ENCODE measurements around the gene VPS26B. TPM values are rescaled to one million over a fixed set of nuclear protein-coding genes. Genes with fewer than 3 reads are reported as not detected.
A peak's percentile ranks its signal among the peaks of the same experiment; 100 is the strongest.

The VPS26B gene
- total RNA-seq, 1 donor from 2014 or later, result 26.9 TPM

DNA sequence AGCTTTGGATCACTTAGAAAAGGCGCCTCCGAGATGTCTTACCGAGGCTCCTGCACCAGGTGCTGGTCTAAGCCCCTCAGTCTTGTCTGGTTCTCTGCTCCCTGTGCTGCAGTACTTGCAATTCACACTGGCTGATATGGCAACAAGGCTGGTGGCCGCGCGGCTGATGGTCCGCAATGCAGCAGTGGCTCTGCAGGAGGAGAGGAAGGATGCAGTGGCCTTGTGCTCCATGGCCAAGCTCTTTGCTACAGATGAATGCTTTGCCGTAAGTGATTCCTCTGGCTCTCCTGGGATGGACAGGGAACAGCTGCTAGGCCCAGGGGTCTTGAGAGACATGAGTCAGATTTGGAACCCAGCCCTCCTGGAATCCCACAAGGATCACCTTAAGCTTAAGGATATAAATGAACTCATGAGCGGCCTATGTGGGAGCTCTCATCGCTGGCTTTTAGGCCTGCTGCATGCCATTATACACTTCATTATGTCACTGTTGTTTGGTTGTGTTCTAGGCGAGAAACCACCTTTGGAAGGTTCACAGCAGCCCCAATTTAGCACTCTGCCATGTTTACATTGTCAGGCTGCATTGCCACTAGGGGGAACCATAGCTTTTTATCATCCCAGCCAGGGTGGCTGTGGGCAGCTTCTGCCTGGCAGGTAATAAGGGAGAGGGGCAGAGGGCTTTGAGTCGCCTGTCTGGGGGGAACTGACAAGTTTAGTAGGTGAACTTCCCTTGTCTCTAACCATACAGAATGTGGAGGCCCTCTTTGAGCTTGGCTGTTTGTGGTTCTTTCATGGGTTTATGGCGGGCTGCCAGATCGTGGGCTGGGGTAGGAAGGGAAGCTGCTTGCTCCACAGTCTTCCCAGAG is 37.4 kb downstream of the VPS26B start:
- peak; percentile 59 for TF ChIP-seq CTCF (IDR thresholded peaks at IDR 0.05; ENCODE audit: insufficient read depth, low read length, poor library complexity, severe bottlenecking)
- Histone ChIP-seq H3K4me3 (ENCODE audit: low read depth, low read length) (no peak overlapping the region), H3K27me3 (ENCODE audit: control insufficient read depth, insufficient read depth, low read length) (no peaks in the 10 kb centered on the region), H3K36me3 (ENCODE audit: control insufficient read depth, insufficient read depth, low read length) (no peaks in the 10 kb centered on the region)
- no peak for DNase-seq (ENCODE audit: low read depth)

- no peaks in the 10 kb centered on the region for H3K36me3 ChIP-seq (ENCODE audit: control insufficient read depth, insufficient read depth, low read length)
- no peak overlapping the region for H3K4me3 ChIP-seq (ENCODE audit: low read depth, low read length)
- H3K27me3 ChIP-seq (ENCODE audit: control insufficient read depth, insufficient read depth, low read length), result peaks cover 2% of the 10 kb centered on the region
- DNase-seq (ENCODE audit: low read depth), result no peak
- no peak for TF ChIP-seq CTCF (IDR thresholded peaks at IDR 0.05; ENCODE audit: insufficient read depth, low read length, poor library complexity, severe bottlenecking)
These were observed 40.7 kb downstream of the VPS26B start for GRCh38 chr11:134264966-134265764.

DNA sequence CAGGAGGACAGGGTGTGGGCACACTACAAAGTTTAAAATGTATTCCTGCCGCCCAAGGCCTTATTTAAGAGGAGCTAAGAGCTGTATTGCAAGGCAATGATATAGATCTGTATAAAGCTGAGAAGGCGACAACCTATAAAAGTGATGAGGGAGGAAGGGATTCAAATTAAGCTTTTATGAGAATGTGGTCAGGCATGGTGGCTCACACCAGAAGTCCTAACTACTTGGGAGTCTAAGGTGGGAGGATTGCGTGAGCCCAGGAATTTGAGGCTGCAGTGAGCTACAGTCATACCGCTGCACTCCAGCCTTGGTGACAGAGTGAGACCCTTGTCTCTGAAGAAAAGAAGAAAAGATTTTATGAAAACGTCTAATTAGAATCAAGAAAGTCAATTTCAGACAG is 42.0 kb downstream of the VPS26B start:
- DNase-seq (ENCODE audit: low read depth), result no peak
- peaks cover 5% of the 10 kb centered on the region for H3K27me3 ChIP-seq (ENCODE audit: control insufficient read depth, insufficient read depth, low read length)
- H3K4me3 ChIP-seq (ENCODE audit: low read depth, low read length), result no peak overlapping the region
- TF ChIP-seq CTCF (IDR thresholded peaks at IDR 0.05; ENCODE audit: insufficient read depth, low read length, poor library complexity, severe bottlenecking), result no peak
- H3K36me3 ChIP-seq (ENCODE audit: control insufficient read depth, insufficient read depth, low read length), result no peaks in the 10 kb centered on the region

DNA sequence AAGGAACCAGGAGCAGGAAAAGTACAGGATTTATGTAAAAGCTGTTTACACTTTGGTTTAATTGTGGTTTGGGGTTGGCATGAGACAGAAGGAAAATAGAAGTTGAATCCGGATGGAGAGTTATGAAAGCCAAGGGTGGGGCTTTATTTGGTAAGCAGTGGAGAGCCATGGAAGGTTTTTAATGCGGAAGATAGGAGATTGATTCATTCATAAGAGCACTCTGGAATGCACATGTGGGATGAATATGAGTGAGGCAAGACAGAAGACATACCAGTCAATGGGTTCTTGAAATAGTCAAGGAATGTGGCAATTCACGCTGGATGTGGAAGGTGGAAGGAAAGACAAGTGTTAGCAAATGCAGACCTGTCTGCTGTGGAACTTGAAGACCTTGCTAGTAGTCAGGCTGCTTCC is 42.4 kb downstream of the VPS26B start:
- no peak overlapping the region for H3K4me3 ChIP-seq (ENCODE audit: low read depth, low read length)
- peaks cover 8% of the 10 kb centered on the region for H3K27me3 ChIP-seq (ENCODE audit: control insufficient read depth, insufficient read depth, low read length)
- no peaks in the 10 kb centered on the region for H3K36me3 ChIP-seq (ENCODE audit: control insufficient read depth, insufficient read depth, low read length)
- no peak for DNase-seq (ENCODE audit: low read depth)
- TF ChIP-seq CTCF (IDR thresholded peaks at IDR 0.05; ENCODE audit: insufficient read depth, low read length, poor library complexity, severe bottlenecking), result no peak

GRCh38 chr11:134267461-134267860 is 43.0 kb downstream of the VPS26B start:
- TF ChIP-seq CTCF (IDR thresholded peaks at IDR 0.05; ENCODE audit: insufficient read depth, low read length, poor library complexity, severe bottlenecking), result no peak
- Histone ChIP-seq H3K4me3 (ENCODE audit: low read depth, low read length) (no peak overlapping the region), H3K36me3 (ENCODE audit: control insufficient read depth, insufficient read depth, low read length) (no peaks in the 10 kb centered on the region), H3K27me3 (ENCODE audit: control insufficient read depth, insufficient read depth, low read length) (peaks cover 13% of the 10 kb centered on the region)
- DNase-seq (ENCODE audit: low read depth), result no peak
